Natural killer cell (primary cell): ENCODE results near the gene BMPR2. TPM values are rescaled to one million over a fixed set of nuclear protein-coding genes. Genes with fewer than 3 reads are reported as not detected.

Source experiments
- ATAC-seq, 3 donors: fragments of 150-1000 bp in 2 of 3; fragments of 200-7000 bp in 1 of 3; cut with Tn5 transposase; 1 replicate in 1 of 3; 2 replicates in 2 of 3; pipeline ENCODE4 v1.10.0; 2021; ENCODE audit warnings: mild to moderate bottlenecking in 2 of 3, moderate library complexity in 2 of 3
- DNase-seq, 2 donors: peaks; one replicate each; pipeline versions ENCODE4 v3.0.0 to v3.0.0-alpha.2; 2013 to 2021; ENCODE audit warnings: mixed read lengths in 1 of 2
- H3K27ac ChIP-seq: one replicate; pipeline ENCODE4 v1.5.1; 2013; ENCODE audit warnings: mild to moderate bottlenecking, low read length
- H3K27me3 ChIP-seq: one replicate; pipeline ENCODE4 v1.6.1; 2013; ENCODE audit warnings: low read length; ENCODE audit not compliant: control insufficient read depth, insufficient read depth
- H3K36me3 ChIP-seq: one replicate; pipeline ENCODE4 v1.6.1; 2013; ENCODE audit warnings: low read length; ENCODE audit not compliant: control insufficient read depth, insufficient read depth
- H3K4me1 ChIP-seq: one replicate; pipeline ENCODE4 v1.6.1; 2013; ENCODE audit warnings: low read length; ENCODE audit not compliant: control insufficient read depth, insufficient read depth
- H3K4me3 ChIP-seq: one replicate; pipeline ENCODE4 v1.5.1; 2013; ENCODE audit warnings: low read length
- H3K9me3 ChIP-seq: one replicate; pipeline ENCODE4 v1.6.1; 2013; ENCODE audit warnings: low read length; ENCODE audit not compliant: control insufficient read depth, insufficient read depth
- H3K27ac Mint-ChIP-seq, 2 donors: one replicate each; pipeline ENCODE4 v1.8.0; 2022; ENCODE audit warnings: mild to moderate bottlenecking in 2 of 2, mixed read lengths in 2 of 2, moderate library complexity in 1 of 2
- H3K27me3 Mint-ChIP-seq, 2 donors: one replicate each; pipeline ENCODE4 v1.8.0; 2022; ENCODE audit warnings: low read depth in 2 of 2, mixed read lengths in 2 of 2
- H3K36me3 Mint-ChIP-seq: one replicate; pipeline ENCODE4 v1.8.0; 2022; ENCODE audit warnings: mixed read lengths
- H3K4me1 Mint-ChIP-seq, 2 donors: one replicate each; pipeline ENCODE4 v1.8.0; 2022; ENCODE audit warnings: mixed read lengths in 2 of 2
- H3K4me3 Mint-ChIP-seq: one replicate; pipeline ENCODE4 v1.8.0; 2022; ENCODE audit warnings: mild to moderate bottlenecking, moderate library complexity, mixed read lengths
- H3K9me3 Mint-ChIP-seq, 2 donors: one replicate each; pipeline ENCODE4 v1.8.0; 2022; ENCODE audit warnings: mixed read lengths in 2 of 2
- WGBS: methylation state at CpG from one replicate; pipeline ENCODE4 v1.1.7; 2013; ENCODE audit warnings: missing lambda C conversion rate; ENCODE audit not compliant: insufficient coverage; 5-methylcytosine and 5-hydroxymethylcytosine counted together
- intact Hi-C: fragments of 100-400 bp; cut with micrococcal nuclease; formaldehyde crosslinking; loops from one replicate; pipeline ENCODE4 v1.14.2; 2022
- total RNA-seq, 4 donors: library from RNA; stranded (reverse); fragments of 120-200 nt in 1 of 4; gene quantifications; one replicate each; pipeline versions ENCODE4 v1.2.3 to v1.2.4, GENCODE V29; 2013 to 2022
- TF ChIP-seq, protein P1 (sequence below): fragments of 200-600 bp; IDR thresholded peaks from one replicate; pipeline ENCODE4 v1.8.0; 2022; ENCODE audit warnings: antibody characterized with exemption

Gene BMPR2
- total RNA-seq, 3 donors from 2014 or later (not counting 1 experiment from before 2014, with no cell fraction given): 17.8 to 25.5 (median 23.2) TPM

DNA sequence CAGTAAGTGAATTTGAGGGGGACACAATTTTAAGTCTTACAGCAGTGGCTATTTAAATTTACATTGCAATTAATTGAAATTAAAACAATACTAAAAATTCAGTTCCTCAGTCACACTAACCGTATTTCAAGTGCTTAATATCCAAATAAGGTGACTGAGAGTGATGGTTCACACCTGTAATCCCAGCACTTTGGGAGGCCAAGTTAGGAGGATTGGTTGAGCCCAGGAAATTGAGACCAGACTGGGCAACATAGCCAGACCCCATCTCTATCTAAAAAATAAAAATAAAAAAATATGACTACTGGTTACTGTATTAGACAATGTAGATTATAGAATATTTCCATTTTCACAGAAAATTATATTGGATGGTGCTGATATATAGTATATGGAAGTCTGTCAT is 79.0 kb downstream of the BMPR2 start:
- Histone ChIP-seq H3K4me1 (no peaks in the 10 kb centered on the region), H3K27ac (no peak overlapping the region), H3K4me3 (no peak overlapping the region), H3K36me3 (no peaks in the 10 kb centered on the region), H3K9me3 (no peaks in the 10 kb centered on the region), H3K27me3 (no peaks in the 10 kb centered on the region)
- Mint-ChIP-seq H3K27me3 (no peaks in the 10 kb centered on the region), H3K4me1 (peaks cover 6 to 18% of the 10 kb centered on the region in 2 donors), H3K27ac (no peak overlapping the region), H3K36me3 (no peaks in the 10 kb centered on the region), H3K4me3 (no peak overlapping the region), H3K9me3 (no peaks in the 10 kb centered on the region)
- no peak for DNase-seq
- WGBS: 100% methylated on average over 1 of the region's 1 CpG
- no peak for ATAC-seq
- intact Hi-C loops: no loop called here
- TF ChIP-seq, protein P1, sequence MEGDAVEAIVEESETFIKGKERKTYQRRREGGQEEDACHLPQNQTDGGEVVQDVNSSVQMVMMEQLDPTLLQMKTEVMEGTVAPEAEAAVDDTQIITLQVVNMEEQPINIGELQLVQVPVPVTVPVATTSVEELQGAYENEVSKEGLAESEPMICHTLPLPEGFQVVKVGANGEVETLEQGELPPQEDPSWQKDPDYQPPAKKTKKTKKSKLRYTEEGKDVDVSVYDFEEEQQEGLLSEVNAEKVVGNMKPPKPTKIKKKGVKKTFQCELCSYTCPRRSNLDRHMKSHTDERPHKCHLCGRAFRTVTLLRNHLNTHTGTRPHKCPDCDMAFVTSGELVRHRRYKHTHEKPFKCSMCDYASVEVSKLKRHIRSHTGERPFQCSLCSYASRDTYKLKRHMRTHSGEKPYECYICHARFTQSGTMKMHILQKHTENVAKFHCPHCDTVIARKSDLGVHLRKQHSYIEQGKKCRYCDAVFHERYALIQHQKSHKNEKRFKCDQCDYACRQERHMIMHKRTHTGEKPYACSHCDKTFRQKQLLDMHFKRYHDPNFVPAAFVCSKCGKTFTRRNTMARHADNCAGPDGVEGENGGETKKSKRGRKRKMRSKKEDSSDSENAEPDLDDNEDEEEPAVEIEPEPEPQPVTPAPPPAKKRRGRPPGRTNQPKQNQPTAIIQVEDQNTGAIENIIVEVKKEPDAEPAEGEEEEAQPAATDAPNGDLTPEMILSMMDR: no peak

- Histone ChIP-seq H3K4me1 (no peaks in the 10 kb centered on the region), H3K27ac (no peak overlapping the region), H3K9me3 (no peaks in the 10 kb centered on the region), H3K36me3 (no peaks in the 10 kb centered on the region), H3K27me3 (no peaks in the 10 kb centered on the region), H3K4me3 (no peak overlapping the region)
- Mint-ChIP-seq H3K36me3 (no peaks in the 10 kb centered on the region), H3K27ac (no peak overlapping the region), H3K4me3 (no peak overlapping the region), H3K27me3 (no peaks in the 10 kb centered on the region), H3K9me3 (no peaks in the 10 kb centered on the region), H3K4me1 (peaks cover 6 to 11% of the 10 kb centered on the region in 2 donors)
- intact Hi-C loops: no loop called here
- DNase-seq: no peak
- 100% methylated on average over 2 of the region's 2 CpGs for WGBS
- ATAC-seq: no peak
- TF ChIP-seq, protein P1: no peak
Measured at GRCh38 chr2:202460119-202460518, 84.0 kb downstream of the BMPR2 start.

DNA sequence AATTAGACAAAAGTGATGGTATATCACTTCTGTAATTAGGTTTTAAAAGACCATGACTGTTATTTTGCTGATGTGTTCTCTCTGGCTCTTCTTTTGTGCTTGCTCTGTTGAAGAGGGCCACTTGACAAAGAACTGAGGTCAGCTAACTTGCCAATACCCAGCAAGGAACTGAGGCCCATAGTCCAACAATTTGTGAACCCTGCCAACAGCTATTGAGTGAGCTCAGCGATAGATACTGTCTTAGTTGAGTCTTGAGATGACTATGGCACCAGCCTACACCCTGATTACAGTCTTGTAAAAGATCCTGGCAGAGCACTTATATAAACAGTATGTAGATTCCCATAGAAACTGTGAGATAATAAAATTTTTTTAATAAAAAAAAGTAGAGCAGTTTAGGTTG is 103.0 kb downstream of the BMPR2 start:
- Histone ChIP-seq H3K4me1 (no peaks in the 10 kb centered on the region), H3K36me3 (no peaks in the 10 kb centered on the region), H3K4me3 (no peak overlapping the region), H3K9me3 (no peaks in the 10 kb centered on the region), H3K27me3 (no peaks in the 10 kb centered on the region), H3K27ac (no peak overlapping the region)
- H3K4me3 Mint-ChIP-seq: no peak overlapping the region
- no peak for ATAC-seq
- no peaks in the 10 kb centered on the region for H3K36me3 Mint-ChIP-seq
- WGBS: 86% methylated on average over 1 of the region's 1 CpG
- H3K4me1 Mint-ChIP-seq: peaks cover 0 to 14% of the 10 kb centered on the region in 2 donors
- no peak overlapping the region for H3K27ac Mint-ChIP-seq
- H3K27me3 Mint-ChIP-seq: no peaks in the 10 kb centered on the region
- TF ChIP-seq, protein P1: no peak
- intact Hi-C loops: no loop called here
- DNase-seq: no peak
- H3K9me3 Mint-ChIP-seq: no peaks in the 10 kb centered on the region

- Mint-ChIP-seq H3K4me1 (peaks cover 0 to 14% of the 10 kb centered on the region in 2 donors), H3K27ac (no peak overlapping the region), H3K4me3 (no peak overlapping the region), H3K27me3 (no peaks in the 10 kb centered on the region), H3K36me3 (no peaks in the 10 kb centered on the region), H3K9me3 (no peaks in the 10 kb centered on the region)
- Histone ChIP-seq H3K9me3 (no peaks in the 10 kb centered on the region), H3K36me3 (no peaks in the 10 kb centered on the region), H3K27me3 (no peaks in the 10 kb centered on the region), H3K27ac (no peak overlapping the region), H3K4me3 (no peak overlapping the region), H3K4me1 (no peaks in the 10 kb centered on the region)
- no peak for ATAC-seq
- no CpG with 5 or more reads among the region's 1 CpG for WGBS
- intact Hi-C loops: no loop called here
- TF ChIP-seq, protein P1: no peak
- no peak for DNase-seq
Measured at GRCh38 chr2:202479610-202480009, 103.5 kb downstream of the BMPR2 start.
